GM18505 (cell line): ENCODE results near the gene RPL15.
A peak's percentile ranks its signal among the peaks of the same experiment; 100 is the strongest.
"Not testable (repeated sequence)": the region's sequence is repeated elsewhere in the genome, so short reads cannot be mapped to it uniquely, and the experiment has no call there.

Experiments
- ATAC-seq: cut with Tn5 transposase; IDR thresholded peaks from one replicate; pipeline ENCODE4 v1.9.1; 2021; ENCODE audit not compliant: unreplicated experiment
- POLR2A ChIP-seq: IDR thresholded peaks from 4 replicates; pipeline ENCODE4 v1.6.1; 2011; ENCODE audit warnings: borderline replicate concordance; ENCODE audit not compliant: insufficient read depth, insufficient read length; ENCODE audit errors: extremely low read depth

The RPL15 gene

GRCh38 chr3:23916886-23917678, at the start of gene RPL15, which contains the start of gene NKIRAS1:
Gene RPL15 (plus strand): TSS chr3:23917132. CDS start chr3:23917860, 728 bp downstream.
Gene NKIRAS1 (minus strand): TSS chr3:23916990. CDS start chr3:23910904, 6,086 bp downstream.
- peak; percentile 94 for ATAC-seq
- peak; percentile 100 for TF ChIP-seq POLR2A

- no peak for TF ChIP-seq POLR2A
- ATAC-seq: no peak
Measured at GRCh38 chr3:23867400-23867799, 49.5 kb upstream of the RPL15 start.

GRCh38 chr3:23867838-23868237, 49.1 kb upstream of the RPL15 start:
- TF ChIP-seq POLR2A: no peak
- ATAC-seq: no peak

- ATAC-seq: no peak
- TF ChIP-seq POLR2A: no peak
Measured at GRCh38 chr3:23869977-23870662, 46.8 kb upstream of the RPL15 start.

- ATAC-seq: not testable (repeated sequence)
Measured at GRCh38 chr3:23870663-23871043, 46.3 kb upstream of the RPL15 start.

- not testable (repeated sequence) for ATAC-seq
Measured at GRCh38 chr3:23871361-23871760, 45.6 kb upstream of the RPL15 start.

GRCh38 chr3:23872330-23872729, 44.6 kb upstream of the RPL15 start:
- TF ChIP-seq POLR2A: no peak
- ATAC-seq: no peak

- no peak for ATAC-seq
Measured at GRCh38 chr3:23873941-23874340, 43.0 kb upstream of the RPL15 start.

GRCh38 chr3:23874359-23875112, 42.4 kb upstream of the RPL15 start:
- TF ChIP-seq POLR2A: no peak
- ATAC-seq: no peak

More at GRCh38 chr3:23873941-23874340, 43.0 kb upstream of the RPL15 start:
- no peak for TF ChIP-seq POLR2A

GRCh38 chr3:23875113-23875725, 41.7 kb upstream of the RPL15 start:
- no peak for TF ChIP-seq POLR2A

GRCh38 chr3:23876923-23877322, 40.0 kb upstream of the RPL15 start:
- ATAC-seq: no peak
- TF ChIP-seq POLR2A: no peak

More at GRCh38 chr3:23875113-23875725, 41.7 kb upstream of the RPL15 start:
- no peak for ATAC-seq

GRCh38 chr3:23877329-23877980, 39.5 kb upstream of the RPL15 start:
- TF ChIP-seq POLR2A: no peak
- ATAC-seq: no peak

- no peak for TF ChIP-seq POLR2A
- no peak for ATAC-seq
Measured at GRCh38 chr3:23879485-23879884, 37.4 kb upstream of the RPL15 start.
